BLaER1 (cell line): Measurements from ENCODE around the gene RRH.

Source experiments
- H3K27ac ChIP-seq: shearing (Covaris generic); formaldehyde crosslinking; 2 replicates; pipeline ENCODE4 v1.8.1; 2022
- H3K27me3 ChIP-seq: shearing (Covaris generic); formaldehyde crosslinking; 2 replicates; pipeline ENCODE4 v1.8.1; 2022
- H3K36me3 ChIP-seq: shearing (Covaris generic); formaldehyde crosslinking; 2 replicates; pipeline ENCODE4 v1.8.1; 2022
- H3K4me1 ChIP-seq: shearing (Covaris generic); formaldehyde crosslinking; 2 replicates; pipeline ENCODE4 v1.8.1; 2022
- H3K4me2 ChIP-seq: shearing (Covaris generic); formaldehyde crosslinking; 2 replicates; pipeline ENCODE4 v1.8.1; 2022
- H3K4me3 ChIP-seq: shearing (Covaris generic); formaldehyde crosslinking; 2 replicates; pipeline ENCODE4 v1.8.1; 2022
- H3K9ac ChIP-seq: shearing (Covaris generic); formaldehyde crosslinking; 2 replicates; pipeline ENCODE4 v1.8.1; 2022
- H3K9me3 ChIP-seq: shearing (Covaris generic); formaldehyde crosslinking; 2 replicates; pipeline ENCODE4 v1.8.1; 2022
- H4K20me1 ChIP-seq: shearing (Covaris generic); formaldehyde crosslinking; 2 replicates; pipeline ENCODE4 v1.8.1; 2022
- Cebpa-rat ChIP-seq: shearing (Covaris generic); IDR thresholded peaks from 2 replicates; pipeline ENCODE4 v1.8.1; 2022

The RRH gene

GRCh38 chr4:109879636-109880314 lies 52.0 kb downstream of the RRH start:
- no peak for TF ChIP-seq Cebpa-rat
- H4K20me1 ChIP-seq: no peaks in the 10 kb centered on the region
- no peaks in the 10 kb centered on the region for H3K4me1 ChIP-seq
- no peaks in the 10 kb centered on the region for H3K36me3 ChIP-seq
- H3K4me3 ChIP-seq: no peak overlapping the region
- no peak overlapping the region for H3K9ac ChIP-seq
- H3K27ac ChIP-seq: no peak overlapping the region
- H3K9me3 ChIP-seq: no peaks in the 10 kb centered on the region
- H3K27me3 ChIP-seq: no peaks in the 10 kb centered on the region
- H3K4me2 ChIP-seq: no peak overlapping the region

DNA sequence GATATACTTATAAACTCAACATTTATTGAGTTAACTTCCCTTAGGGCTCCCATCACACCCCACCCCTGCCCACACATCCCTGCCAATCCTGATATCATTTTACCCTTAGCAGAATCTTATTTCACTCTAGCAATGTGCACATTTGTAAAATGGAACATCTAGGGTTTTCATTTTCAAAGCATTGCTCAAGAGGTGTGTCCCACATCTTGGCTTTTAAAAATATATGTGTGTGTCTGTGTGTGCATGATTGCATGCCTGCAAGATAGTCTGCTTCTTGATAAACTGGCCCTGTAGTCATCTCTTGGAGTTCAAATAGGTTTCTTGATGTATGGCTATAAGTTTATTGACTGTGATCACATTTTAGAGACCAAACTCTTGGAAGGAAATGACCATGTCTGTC lies 58.5 kb downstream of the RRH start:
- H3K9ac ChIP-seq: no peak overlapping the region
- no peak overlapping the region for H3K4me2 ChIP-seq
- no peak for TF ChIP-seq Cebpa-rat
- no peaks in the 10 kb centered on the region for H3K9me3 ChIP-seq
- no peaks in the 10 kb centered on the region for H3K4me1 ChIP-seq
- no peaks in the 10 kb centered on the region for H3K27me3 ChIP-seq
- no peaks in the 10 kb centered on the region for H3K36me3 ChIP-seq
- H3K27ac ChIP-seq: no peak overlapping the region
- no peak overlapping the region for H3K4me3 ChIP-seq
- no peaks in the 10 kb centered on the region for H4K20me1 ChIP-seq

GRCh38 chr4:109887071-109887470 lies 59.3 kb downstream of the RRH start:
- no peaks in the 10 kb centered on the region for H3K4me1 ChIP-seq
- H4K20me1 ChIP-seq: no peaks in the 10 kb centered on the region
- H3K27ac ChIP-seq: no peak overlapping the region
- H3K9ac ChIP-seq: no peak overlapping the region
- no peaks in the 10 kb centered on the region for H3K36me3 ChIP-seq
- H3K4me2 ChIP-seq: no peak overlapping the region
- H3K9me3 ChIP-seq: no peaks in the 10 kb centered on the region
- no peak overlapping the region for H3K4me3 ChIP-seq
- H3K27me3 ChIP-seq: no peaks in the 10 kb centered on the region
- TF ChIP-seq Cebpa-rat: no peak

GRCh38 chr4:109890076-109890475 lies 62.3 kb downstream of the RRH start:
- Histone ChIP-seq H3K27me3 (no peaks in the 10 kb centered on the region), H3K4me2 (no peak overlapping the region), H3K4me1 (no peaks in the 10 kb centered on the region), H3K9ac (no peak overlapping the region), H3K9me3 (no peaks in the 10 kb centered on the region), H4K20me1 (no peaks in the 10 kb centered on the region), H3K27ac (no peak overlapping the region), H3K36me3 (no peaks in the 10 kb centered on the region), H3K4me3 (no peak overlapping the region)
- TF ChIP-seq Cebpa-rat: no peak
